ENCODE data around the gene TEK. TPM values are rescaled to one million over a fixed set of nuclear protein-coding genes. Genes with fewer than 3 reads are reported as not detected.
A peak's percentile ranks its signal among the peaks of the same experiment; 100 is the strongest.

The TEK gene
- total RNA-seq, 1 donor: 8.3 TPM

DNA sequence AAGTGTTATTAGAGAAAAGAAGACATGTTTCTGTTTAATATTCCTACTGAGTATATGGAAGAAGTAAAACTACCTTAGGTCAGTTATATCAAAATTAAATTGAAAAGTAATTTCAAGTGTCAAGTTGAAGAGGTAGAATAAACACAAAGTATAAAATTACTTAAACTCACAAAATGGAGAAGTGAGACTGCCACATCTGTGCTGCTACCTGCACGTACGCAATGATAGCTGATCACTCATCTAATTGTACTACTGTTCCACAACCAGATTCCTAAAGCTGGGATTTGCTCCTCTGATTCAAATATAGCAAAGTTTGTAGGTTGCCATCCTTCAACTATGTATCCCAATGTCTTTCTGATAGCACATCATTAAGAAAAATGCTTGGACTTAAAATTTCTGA lies 163.1 kb downstream of the TEK start:
- DNase-seq (ENCODE audit: insufficient read length, low spot score, missing footprints): no peak
- H3K36me3 ChIP-seq (ENCODE audit: insufficient read depth, low read length): no peaks in the 10 kb centered on the region
- no peaks in the 10 kb centered on the region for H3K79me2 ChIP-seq (ENCODE audit: insufficient read depth, low read length)
- no peak overlapping the region for H3K27ac ChIP-seq (ENCODE audit: low read depth, low read length)
- H3K9me3 ChIP-seq (ENCODE audit: low read depth, low read length): no peaks in the 10 kb centered on the region
- no peaks in the 10 kb centered on the region for H4K20me1 ChIP-seq (ENCODE audit: insufficient read depth, low read length)
- no peak overlapping the region for H3K4me2 ChIP-seq (ENCODE audit: insufficient read depth, low read length)
- H3K4me3 ChIP-seq (ENCODE audit: insufficient read depth, low read length): no peak overlapping the region
- no peaks in the 10 kb centered on the region for H3K4me1 ChIP-seq (ENCODE audit: insufficient read depth, low read length)
- no peaks in the 10 kb centered on the region for H3K27me3 ChIP-seq (ENCODE audit: insufficient read depth, low read length)
- peak overlapping the region; percentile 31 for H2AFZ ChIP-seq (ENCODE audit: low read length)
- TF ChIP-seq, protein P1, sequence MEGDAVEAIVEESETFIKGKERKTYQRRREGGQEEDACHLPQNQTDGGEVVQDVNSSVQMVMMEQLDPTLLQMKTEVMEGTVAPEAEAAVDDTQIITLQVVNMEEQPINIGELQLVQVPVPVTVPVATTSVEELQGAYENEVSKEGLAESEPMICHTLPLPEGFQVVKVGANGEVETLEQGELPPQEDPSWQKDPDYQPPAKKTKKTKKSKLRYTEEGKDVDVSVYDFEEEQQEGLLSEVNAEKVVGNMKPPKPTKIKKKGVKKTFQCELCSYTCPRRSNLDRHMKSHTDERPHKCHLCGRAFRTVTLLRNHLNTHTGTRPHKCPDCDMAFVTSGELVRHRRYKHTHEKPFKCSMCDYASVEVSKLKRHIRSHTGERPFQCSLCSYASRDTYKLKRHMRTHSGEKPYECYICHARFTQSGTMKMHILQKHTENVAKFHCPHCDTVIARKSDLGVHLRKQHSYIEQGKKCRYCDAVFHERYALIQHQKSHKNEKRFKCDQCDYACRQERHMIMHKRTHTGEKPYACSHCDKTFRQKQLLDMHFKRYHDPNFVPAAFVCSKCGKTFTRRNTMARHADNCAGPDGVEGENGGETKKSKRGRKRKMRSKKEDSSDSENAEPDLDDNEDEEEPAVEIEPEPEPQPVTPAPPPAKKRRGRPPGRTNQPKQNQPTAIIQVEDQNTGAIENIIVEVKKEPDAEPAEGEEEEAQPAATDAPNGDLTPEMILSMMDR (IDR thresholded peaks at IDR 0.05; ENCODE audit: extremely low read depth, low read depth, low read length): no peak

DNA sequence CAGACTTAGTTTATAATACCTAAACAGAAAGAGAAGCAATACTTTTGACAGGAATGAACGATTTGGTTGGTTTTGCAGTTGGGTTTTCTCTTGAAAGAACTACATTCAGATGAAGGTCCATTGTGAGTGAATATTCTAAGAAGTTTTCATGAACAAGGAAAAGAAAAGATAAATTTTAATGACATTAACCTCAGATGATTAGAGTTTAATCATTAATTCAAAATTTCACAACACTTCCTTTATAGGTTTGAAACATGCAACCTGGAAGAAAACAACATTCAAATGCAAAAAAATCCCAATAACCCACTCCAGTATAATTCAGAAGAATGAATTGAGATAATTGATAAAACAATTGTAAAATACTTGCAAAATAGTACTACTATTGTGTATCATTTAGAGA lies 164.2 kb downstream of the TEK start:
- no peak overlapping the region for H2AFZ ChIP-seq (ENCODE audit: low read length)
- DNase-seq (ENCODE audit: insufficient read length, low spot score, missing footprints): no peak
- no peaks in the 10 kb centered on the region for H3K27me3 ChIP-seq (ENCODE audit: insufficient read depth, low read length)
- H4K20me1 ChIP-seq (ENCODE audit: insufficient read depth, low read length): no peaks in the 10 kb centered on the region
- H3K4me2 ChIP-seq (ENCODE audit: insufficient read depth, low read length): no peak overlapping the region
- no peak overlapping the region for H3K27ac ChIP-seq (ENCODE audit: low read depth, low read length)
- H3K4me3 ChIP-seq (ENCODE audit: insufficient read depth, low read length): no peak overlapping the region
- TF ChIP-seq, protein P1 (IDR thresholded peaks at IDR 0.05; ENCODE audit: extremely low read depth, low read depth, low read length): no peak
- no peaks in the 10 kb centered on the region for H3K79me2 ChIP-seq (ENCODE audit: insufficient read depth, low read length)
- H3K4me1 ChIP-seq (ENCODE audit: insufficient read depth, low read length): no peaks in the 10 kb centered on the region
- no peaks in the 10 kb centered on the region for H3K9me3 ChIP-seq (ENCODE audit: low read depth, low read length)
- no peaks in the 10 kb centered on the region for H3K36me3 ChIP-seq (ENCODE audit: insufficient read depth, low read length)

DNA sequence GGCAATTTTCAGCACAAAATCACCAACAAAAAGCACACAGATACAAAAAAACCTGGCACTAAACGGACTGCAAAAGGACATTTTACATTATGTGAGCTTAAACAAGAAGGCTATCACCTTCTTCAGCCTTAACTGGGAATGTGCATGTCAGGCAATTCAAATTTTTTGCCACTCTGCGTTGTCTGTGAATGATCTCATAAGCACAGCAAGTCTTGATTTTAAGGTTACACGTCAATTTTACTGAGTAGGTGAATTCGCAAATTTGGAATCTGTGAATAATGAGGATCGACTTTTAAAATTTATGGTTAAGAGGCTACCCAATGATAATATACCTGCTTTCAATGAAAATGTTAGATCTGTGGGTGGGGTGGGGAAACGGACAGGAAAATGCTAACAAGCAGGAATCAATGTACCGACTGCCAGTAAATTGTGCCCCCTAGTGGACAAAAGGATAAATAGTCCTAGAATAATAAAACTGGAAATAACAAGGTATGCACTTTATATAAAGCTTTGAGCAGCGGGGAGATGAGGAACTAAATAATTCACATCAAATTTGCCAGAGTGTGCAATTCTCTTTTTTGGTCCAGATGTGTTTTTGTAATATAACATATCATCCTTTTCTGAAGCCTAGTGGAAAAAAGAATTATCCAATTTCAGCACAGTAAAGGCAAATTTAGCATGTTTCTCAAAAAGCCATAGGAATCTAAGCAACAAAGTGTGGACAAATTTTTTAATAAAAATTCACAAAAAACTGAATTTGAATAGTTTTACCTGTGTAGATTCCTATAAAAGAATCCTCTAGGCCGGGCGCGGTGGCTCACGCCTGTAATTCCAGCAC lies 167.4 kb downstream of the TEK start:
- Histone ChIP-seq H3K36me3 (ENCODE audit: insufficient read depth, low read length) (no peaks in the 10 kb centered on the region), H3K9me3 (ENCODE audit: low read depth, low read length) (no peaks in the 10 kb centered on the region), H2AFZ (ENCODE audit: low read length) (peak overlapping the region; percentile 77), H3K4me2 (ENCODE audit: insufficient read depth, low read length) (peak overlapping the region; percentile 88), H3K27me3 (ENCODE audit: insufficient read depth, low read length) (no peaks in the 10 kb centered on the region), H3K4me1 (ENCODE audit: insufficient read depth, low read length) (no peaks in the 10 kb centered on the region), H4K20me1 (ENCODE audit: insufficient read depth, low read length) (no peaks in the 10 kb centered on the region), H3K79me2 (ENCODE audit: insufficient read depth, low read length) (no peaks in the 10 kb centered on the region), H3K27ac (ENCODE audit: low read depth, low read length) (no peak overlapping the region), H3K4me3 (ENCODE audit: insufficient read depth, low read length) (peak overlapping the region; percentile 63)
- TF ChIP-seq, protein P1 (IDR thresholded peaks at IDR 0.05; ENCODE audit: extremely low read depth, low read depth, low read length): peak; percentile 79
- DNase-seq (ENCODE audit: insufficient read length, low spot score, missing footprints): no peak

DNA sequence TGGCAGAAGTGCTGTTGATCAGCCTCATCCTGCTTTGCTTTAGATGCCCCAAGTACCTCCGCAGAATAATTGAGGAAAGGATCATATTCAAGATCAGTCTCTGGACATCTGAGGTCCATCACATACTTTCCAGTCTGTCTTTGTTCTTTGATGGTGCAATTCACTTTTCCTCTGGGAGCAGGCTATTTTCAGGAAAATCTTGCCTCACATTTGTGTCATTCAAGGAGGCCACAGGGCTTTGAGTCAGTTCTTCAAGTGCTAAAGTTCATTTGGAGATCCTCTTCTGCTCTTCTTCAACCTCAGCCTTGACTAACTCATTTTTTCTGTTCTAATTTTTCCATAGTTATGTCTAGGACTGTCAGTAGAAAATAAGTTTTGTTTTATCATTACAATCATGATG lies 169.3 kb downstream of the TEK start:
- Histone ChIP-seq H3K27me3 (ENCODE audit: insufficient read depth, low read length) (peaks cover 6% of the 10 kb centered on the region), H3K36me3 (ENCODE audit: insufficient read depth, low read length) (no peaks in the 10 kb centered on the region), H3K9me3 (ENCODE audit: low read depth, low read length) (no peaks in the 10 kb centered on the region), H3K4me1 (ENCODE audit: insufficient read depth, low read length) (no peaks in the 10 kb centered on the region), H3K4me2 (ENCODE audit: insufficient read depth, low read length) (no peak overlapping the region), H2AFZ (ENCODE audit: low read length) (no peak overlapping the region), H4K20me1 (ENCODE audit: insufficient read depth, low read length) (no peaks in the 10 kb centered on the region), H3K27ac (ENCODE audit: low read depth, low read length) (no peak overlapping the region), H3K4me3 (ENCODE audit: insufficient read depth, low read length) (no peak overlapping the region), H3K79me2 (ENCODE audit: insufficient read depth, low read length) (no peaks in the 10 kb centered on the region)
- no peak for DNase-seq (ENCODE audit: insufficient read length, low spot score, missing footprints)
- TF ChIP-seq, protein P1 (IDR thresholded peaks at IDR 0.05; ENCODE audit: extremely low read depth, low read depth, low read length): no peak
